GM13976 (cell line): ENCODE results near the gene MAPK10.
"Not testable (repeated sequence)": the region's sequence is repeated elsewhere in the genome, so short reads cannot be mapped to it uniquely, and the experiment has no call there.

ENCODE experiments used
- DNase-seq: peaks from one replicate; pipeline ENCODE4 v3.0.0; 2012; ENCODE audit warnings: low spot score
- in situ Hi-C: fragments of 300-500 bp; cut with MboI; formaldehyde crosslinking; loops from one replicate; pipeline ENCODE4 v1.12.0; 2022; ENCODE audit warnings: low sequenced_read_pairs, mixed read lengths, inconsistent platforms; ENCODE audit not compliant: unreplicated experiment
- TF ChIP-seq, protein P1 (sequence below): IDR thresholded peaks from 2 replicates; pipeline ENCODE4 v1.5.1; 2012; ENCODE audit warnings: borderline replicate concordance, mild to moderate bottlenecking; ENCODE audit not compliant: insufficient read depth; ENCODE audit errors: extremely low read depth, missing control alignments, control extremely low read depth

MAPK10 gene

DNA sequence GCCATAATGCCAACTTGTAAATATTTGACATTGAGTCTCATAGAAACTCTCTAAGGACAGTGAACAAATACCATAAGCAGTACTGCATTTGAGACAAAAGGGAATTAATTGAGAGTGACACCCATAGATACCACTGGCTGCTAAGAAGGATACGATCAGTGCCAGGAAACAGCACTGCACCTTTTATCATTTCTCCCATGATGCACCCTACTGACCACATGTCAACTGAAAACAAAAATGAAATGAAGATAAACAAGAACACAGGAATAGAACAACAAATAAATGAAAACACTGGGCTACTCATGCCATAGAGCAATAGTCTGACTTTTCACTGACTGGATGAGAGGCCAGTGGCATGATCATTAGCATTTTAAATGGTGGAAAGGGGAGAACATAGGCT is 270.8 kb downstream of the MAPK10 start:
- in situ Hi-C loops, result no loop called here
- no peak for DNase-seq
- TF ChIP-seq, protein P1, sequence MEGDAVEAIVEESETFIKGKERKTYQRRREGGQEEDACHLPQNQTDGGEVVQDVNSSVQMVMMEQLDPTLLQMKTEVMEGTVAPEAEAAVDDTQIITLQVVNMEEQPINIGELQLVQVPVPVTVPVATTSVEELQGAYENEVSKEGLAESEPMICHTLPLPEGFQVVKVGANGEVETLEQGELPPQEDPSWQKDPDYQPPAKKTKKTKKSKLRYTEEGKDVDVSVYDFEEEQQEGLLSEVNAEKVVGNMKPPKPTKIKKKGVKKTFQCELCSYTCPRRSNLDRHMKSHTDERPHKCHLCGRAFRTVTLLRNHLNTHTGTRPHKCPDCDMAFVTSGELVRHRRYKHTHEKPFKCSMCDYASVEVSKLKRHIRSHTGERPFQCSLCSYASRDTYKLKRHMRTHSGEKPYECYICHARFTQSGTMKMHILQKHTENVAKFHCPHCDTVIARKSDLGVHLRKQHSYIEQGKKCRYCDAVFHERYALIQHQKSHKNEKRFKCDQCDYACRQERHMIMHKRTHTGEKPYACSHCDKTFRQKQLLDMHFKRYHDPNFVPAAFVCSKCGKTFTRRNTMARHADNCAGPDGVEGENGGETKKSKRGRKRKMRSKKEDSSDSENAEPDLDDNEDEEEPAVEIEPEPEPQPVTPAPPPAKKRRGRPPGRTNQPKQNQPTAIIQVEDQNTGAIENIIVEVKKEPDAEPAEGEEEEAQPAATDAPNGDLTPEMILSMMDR, result no peak

GRCh38 chr4:86075796-86076195 is 284.1 kb downstream of the MAPK10 start:
- in situ Hi-C loops, DNase-seq: not testable (repeated sequence)

DNA sequence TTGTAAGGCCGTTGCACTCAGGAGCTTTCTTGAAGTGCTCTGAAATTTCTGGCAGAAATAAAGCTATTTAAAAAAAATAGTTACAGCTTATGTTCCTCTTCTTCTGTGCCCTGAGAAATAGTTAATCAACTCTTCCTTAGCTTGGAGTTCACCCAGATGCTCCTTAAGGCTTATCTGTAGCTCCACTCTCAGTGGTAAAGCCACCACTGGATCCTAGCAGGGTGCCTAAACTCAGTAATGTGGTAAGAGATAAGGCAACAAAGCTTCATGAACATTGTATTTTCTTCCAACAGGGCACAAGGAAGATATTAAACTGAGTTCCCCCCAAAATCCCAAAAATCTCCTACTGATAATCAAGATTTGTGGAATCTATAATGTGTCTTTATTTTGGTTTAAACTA is 299.5 kb downstream of the MAPK10 start:
- in situ Hi-C loops, result no loop called here
- TF ChIP-seq, protein P1, result no peak
- DNase-seq, result no peak

DNA sequence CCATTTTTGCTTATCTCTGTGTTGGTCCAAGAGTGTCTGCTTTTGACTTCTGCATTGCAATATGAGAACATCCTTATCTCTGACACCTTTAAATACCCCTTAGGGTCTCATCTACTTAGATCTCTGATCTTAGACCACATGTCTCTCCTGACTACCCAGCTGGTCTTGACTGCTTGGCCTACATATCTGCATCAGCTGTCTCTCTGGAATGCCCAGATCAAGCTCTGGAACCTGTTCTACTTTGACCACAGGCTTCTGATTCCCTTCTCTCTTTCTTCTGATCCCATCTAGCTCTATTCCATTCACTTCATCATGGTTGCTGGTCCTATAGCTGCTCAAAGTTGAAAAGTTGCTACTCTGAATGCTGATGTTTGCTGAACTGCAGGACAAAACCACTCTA is 301.2 kb downstream of the MAPK10 start:
- in situ Hi-C loops, result no loop called here
- TF ChIP-seq, protein P1, result no peak
- DNase-seq, result no peak

GRCh38 chr4:86055898-86056297 is 304.0 kb downstream of the MAPK10 start:
- in situ Hi-C loops, result no loop called here
- DNase-seq, result no peak
- TF ChIP-seq, protein P1, result no peak

GRCh38 chr4:86054286-86055032 is 305.4 kb downstream of the MAPK10 start:
- DNase-seq, result no peak
- in situ Hi-C loops, result no loop called here
- TF ChIP-seq, protein P1, result no peak

- TF ChIP-seq, protein P1, result no peak
- no peak for DNase-seq
- in situ Hi-C loops, result no loop called here
Measured at GRCh38 chr4:86050496-86050895, 309.4 kb downstream of the MAPK10 start.
